H1 (cell line): ENCODE measurements around the gene KIF11. TPM values are rescaled to one million over a fixed set of nuclear protein-coding genes. Genes with fewer than 3 reads are reported as not detected.
A peak's percentile ranks its signal among the peaks of the same experiment; 100 is the strongest.

ENCODE experiments used
- ASH2L ChIP-seq: fragments of 200-600, 300-600 bp; sonication (generic); IDR thresholded peaks from one replicate; pipeline ENCODE4 v1.7.1; 2017; ENCODE audit warnings: low read length
- FOSL1 ChIP-seq: IDR thresholded peaks from 2 replicates; pipeline ENCODE4 v1.6.1; 2011; ENCODE audit warnings: mild to moderate bottlenecking, low read depth, low read length, moderate library complexity; ENCODE audit not compliant: insufficient read depth
- JUN ChIP-seq: IDR thresholded peaks from 2 replicates; pipeline ENCODE4 v1.6.1; 2011; ENCODE audit warnings: low read depth, mild to moderate bottlenecking, improper control_type of control experiment, low read length
- KDM5A ChIP-seq: fragments of 200-600 bp; IDR thresholded peaks from 2 replicates; pipeline ENCODE4 v1.7.1; 2012; ENCODE audit warnings: mild to moderate bottlenecking, low read length, inconsistent platforms, mixed read lengths
- MAFK ChIP-seq: IDR thresholded peaks from 2 replicates; pipeline ENCODE4 v1.6.1; 2012; ENCODE audit warnings: low read depth, mild to moderate bottlenecking, improper control_type of control experiment, low read length
- YY1 ChIP-seq: IDR thresholded peaks from 2 replicates; pipeline ENCODE4 v1.6.1; 2011; ENCODE audit warnings: low read depth, mild to moderate bottlenecking, low read length
- polyA plus RNA-seq, 7 experiments: library from polyadenylated mRNA; depleted of rRNA in 3 of 7; stranded (reverse) in 5 of 7; unstranded in 2 of 7; fragments of >200 nt in 5 of 7; fragments of 200-250 nt in 2 of 7; gene quantifications; 1 replicate in 5 of 7; 2 replicates in 1 of 7; 4 replicates in 1 of 7; pipeline versions ENCODE4 v1.2.1 to v1.2.3, GENCODE V29; 2011 to 2013; ENCODE audit warnings: missing spikeins in 2 of 7, mixed read lengths in 2 of 7
- total RNA-seq: library from RNA; stranded (reverse); fragmentation: NEBNext Ultra II Directional; extraction: Animal tissue kit (Norgen Biotek cat#: 25700); gene quantifications from 2 replicates; pipeline ENCODE4 v1.2.1, GENCODE V29; 2021
- TF ChIP-seq, protein P1 (sequence below): fragments of 300-600 bp; sonication (generic); IDR thresholded peaks from 2 replicates; pipeline ENCODE4 v1.7.1; 2012; ENCODE audit warnings: low read length, moderate library complexity, mild to moderate bottlenecking, inconsistent platforms; ENCODE audit not compliant: insufficient replicate concordance
- TF ChIP-seq, protein P2 (sequence below), 3 experiments: IDR thresholded peaks; 1 replicate in 2 of 3; 2 replicates in 1 of 3; pipeline versions ENCODE4 v1.5.1 to v1.6.1; 2011; ENCODE audit warnings: low read length in 3 of 3, mild to moderate bottlenecking in 3 of 3, inconsistent platforms in 2 of 3, low read depth in 1 of 3, moderate library complexity in 1 of 3; ENCODE audit not compliant: insufficient read depth in 1 of 3; ENCODE audit errors: control extremely low read depth in 1 of 3

Gene KIF11
- total and polyA plus RNA-seq, 2 of the 8 experiments (the other 6 are each of a cell fraction or from before 2014, with no cell fraction given) = 11.1 to 59.2 TPM

DNA sequence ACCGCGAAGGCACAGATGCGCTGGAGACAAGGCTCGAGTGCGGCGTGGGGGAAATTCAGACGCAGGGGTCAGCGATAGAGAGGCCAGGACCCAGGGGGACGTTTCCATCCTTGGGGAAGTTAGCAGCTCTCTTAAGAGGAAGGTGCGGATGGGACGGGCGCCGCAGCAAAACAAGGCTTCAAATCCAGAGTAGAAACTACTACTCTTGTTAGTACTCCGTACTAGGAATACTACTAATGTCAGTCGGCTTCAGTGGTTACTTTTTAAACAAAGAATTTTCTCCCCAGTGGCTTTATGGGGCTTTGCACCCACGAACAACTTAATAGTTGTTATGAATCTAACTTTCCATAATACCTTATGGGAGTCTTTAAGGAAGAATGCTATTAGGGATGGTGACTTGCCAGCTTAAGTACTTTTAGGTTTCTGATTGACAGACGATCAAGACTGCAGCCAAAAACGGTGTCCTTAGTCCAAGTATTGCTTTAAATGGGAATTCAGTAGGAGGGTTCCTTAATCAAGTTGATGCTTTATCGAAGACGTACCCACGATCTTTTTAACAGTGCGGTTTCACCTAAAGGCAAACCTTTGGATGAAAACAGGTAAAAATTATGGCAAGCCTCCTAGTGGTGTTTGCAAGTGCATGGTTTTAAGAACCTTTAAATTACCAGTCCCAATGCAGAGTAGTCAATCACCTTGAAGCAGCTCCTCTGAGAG lies 18.2 kb upstream of the KIF11 start (continued):
- no peak for TF ChIP-seq FOSL1
- TF ChIP-seq YY1 = no peak
- TF ChIP-seq, protein P1, sequence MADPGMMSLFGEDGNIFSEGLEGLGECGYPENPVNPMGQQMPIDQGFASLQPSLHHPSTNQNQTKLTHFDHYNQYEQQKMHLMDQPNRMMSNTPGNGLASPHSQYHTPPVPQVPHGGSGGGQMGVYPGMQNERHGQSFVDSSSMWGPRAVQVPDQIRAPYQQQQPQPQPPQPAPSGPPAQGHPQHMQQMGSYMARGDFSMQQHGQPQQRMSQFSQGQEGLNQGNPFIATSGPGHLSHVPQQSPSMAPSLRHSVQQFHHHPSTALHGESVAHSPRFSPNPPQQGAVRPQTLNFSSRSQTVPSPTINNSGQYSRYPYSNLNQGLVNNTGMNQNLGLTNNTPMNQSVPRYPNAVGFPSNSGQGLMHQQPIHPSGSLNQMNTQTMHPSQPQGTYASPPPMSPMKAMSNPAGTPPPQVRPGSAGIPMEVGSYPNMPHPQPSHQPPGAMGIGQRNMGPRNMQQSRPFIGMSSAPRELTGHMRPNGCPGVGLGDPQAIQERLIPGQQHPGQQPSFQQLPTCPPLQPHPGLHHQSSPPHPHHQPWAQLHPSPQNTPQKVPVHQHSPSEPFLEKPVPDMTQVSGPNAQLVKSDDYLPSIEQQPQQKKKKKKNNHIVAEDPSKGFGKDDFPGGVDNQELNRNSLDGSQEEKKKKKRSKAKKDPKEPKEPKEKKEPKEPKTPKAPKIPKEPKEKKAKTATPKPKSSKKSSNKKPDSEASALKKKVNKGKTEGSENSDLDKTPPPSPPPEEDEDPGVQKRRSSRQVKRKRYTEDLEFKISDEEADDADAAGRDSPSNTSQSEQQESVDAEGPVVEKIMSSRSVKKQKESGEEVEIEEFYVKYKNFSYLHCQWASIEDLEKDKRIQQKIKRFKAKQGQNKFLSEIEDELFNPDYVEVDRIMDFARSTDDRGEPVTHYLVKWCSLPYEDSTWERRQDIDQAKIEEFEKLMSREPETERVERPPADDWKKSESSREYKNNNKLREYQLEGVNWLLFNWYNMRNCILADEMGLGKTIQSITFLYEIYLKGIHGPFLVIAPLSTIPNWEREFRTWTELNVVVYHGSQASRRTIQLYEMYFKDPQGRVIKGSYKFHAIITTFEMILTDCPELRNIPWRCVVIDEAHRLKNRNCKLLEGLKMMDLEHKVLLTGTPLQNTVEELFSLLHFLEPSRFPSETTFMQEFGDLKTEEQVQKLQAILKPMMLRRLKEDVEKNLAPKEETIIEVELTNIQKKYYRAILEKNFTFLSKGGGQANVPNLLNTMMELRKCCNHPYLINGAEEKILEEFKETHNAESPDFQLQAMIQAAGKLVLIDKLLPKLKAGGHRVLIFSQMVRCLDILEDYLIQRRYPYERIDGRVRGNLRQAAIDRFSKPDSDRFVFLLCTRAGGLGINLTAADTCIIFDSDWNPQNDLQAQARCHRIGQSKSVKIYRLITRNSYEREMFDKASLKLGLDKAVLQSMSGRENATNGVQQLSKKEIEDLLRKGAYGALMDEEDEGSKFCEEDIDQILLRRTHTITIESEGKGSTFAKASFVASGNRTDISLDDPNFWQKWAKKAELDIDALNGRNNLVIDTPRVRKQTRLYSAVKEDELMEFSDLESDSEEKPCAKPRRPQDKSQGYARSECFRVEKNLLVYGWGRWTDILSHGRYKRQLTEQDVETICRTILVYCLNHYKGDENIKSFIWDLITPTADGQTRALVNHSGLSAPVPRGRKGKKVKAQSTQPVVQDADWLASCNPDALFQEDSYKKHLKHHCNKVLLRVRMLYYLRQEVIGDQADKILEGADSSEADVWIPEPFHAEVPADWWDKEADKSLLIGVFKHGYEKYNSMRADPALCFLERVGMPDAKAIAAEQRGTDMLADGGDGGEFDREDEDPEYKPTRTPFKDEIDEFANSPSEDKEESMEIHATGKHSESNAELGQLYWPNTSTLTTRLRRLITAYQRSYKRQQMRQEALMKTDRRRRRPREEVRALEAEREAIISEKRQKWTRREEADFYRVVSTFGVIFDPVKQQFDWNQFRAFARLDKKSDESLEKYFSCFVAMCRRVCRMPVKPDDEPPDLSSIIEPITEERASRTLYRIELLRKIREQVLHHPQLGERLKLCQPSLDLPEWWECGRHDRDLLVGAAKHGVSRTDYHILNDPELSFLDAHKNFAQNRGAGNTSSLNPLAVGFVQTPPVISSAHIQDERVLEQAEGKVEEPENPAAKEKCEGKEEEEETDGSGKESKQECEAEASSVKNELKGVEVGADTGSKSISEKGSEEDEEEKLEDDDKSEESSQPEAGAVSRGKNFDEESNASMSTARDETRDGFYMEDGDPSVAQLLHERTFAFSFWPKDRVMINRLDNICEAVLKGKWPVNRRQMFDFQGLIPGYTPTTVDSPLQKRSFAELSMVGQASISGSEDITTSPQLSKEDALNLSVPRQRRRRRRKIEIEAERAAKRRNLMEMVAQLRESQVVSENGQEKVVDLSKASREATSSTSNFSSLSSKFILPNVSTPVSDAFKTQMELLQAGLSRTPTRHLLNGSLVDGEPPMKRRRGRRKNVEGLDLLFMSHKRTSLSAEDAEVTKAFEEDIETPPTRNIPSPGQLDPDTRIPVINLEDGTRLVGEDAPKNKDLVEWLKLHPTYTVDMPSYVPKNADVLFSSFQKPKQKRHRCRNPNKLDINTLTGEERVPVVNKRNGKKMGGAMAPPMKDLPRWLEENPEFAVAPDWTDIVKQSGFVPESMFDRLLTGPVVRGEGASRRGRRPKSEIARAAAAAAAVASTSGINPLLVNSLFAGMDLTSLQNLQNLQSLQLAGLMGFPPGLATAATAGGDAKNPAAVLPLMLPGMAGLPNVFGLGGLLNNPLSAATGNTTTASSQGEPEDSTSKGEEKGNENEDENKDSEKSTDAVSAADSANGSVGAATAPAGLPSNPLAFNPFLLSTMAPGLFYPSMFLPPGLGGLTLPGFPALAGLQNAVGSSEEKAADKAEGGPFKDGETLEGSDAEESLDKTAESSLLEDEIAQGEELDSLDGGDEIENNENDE = no peak
- TF ChIP-seq MAFK = no peak
- TF ChIP-seq JUN = no peak
- TF ChIP-seq, protein P2, sequence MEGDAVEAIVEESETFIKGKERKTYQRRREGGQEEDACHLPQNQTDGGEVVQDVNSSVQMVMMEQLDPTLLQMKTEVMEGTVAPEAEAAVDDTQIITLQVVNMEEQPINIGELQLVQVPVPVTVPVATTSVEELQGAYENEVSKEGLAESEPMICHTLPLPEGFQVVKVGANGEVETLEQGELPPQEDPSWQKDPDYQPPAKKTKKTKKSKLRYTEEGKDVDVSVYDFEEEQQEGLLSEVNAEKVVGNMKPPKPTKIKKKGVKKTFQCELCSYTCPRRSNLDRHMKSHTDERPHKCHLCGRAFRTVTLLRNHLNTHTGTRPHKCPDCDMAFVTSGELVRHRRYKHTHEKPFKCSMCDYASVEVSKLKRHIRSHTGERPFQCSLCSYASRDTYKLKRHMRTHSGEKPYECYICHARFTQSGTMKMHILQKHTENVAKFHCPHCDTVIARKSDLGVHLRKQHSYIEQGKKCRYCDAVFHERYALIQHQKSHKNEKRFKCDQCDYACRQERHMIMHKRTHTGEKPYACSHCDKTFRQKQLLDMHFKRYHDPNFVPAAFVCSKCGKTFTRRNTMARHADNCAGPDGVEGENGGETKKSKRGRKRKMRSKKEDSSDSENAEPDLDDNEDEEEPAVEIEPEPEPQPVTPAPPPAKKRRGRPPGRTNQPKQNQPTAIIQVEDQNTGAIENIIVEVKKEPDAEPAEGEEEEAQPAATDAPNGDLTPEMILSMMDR (IDR thresholded peaks at IDR 0.05; ENCODE audit: control extremely low read depth in 1 of 3, insufficient read depth in 1 of 3, low read depth in 1 of 3, low read length in 3 of 3) = peak in 1 of 3 experiments; percentile 29; a peak in 1 of 4 replicates
- no peak for TF ChIP-seq KDM5A
- peak; percentile 12 for TF ChIP-seq ASH2L
